Body of pancreas (tissue), 4 donors: ENCODE measurements around the gene MYL4. TPM values are rescaled to one million over a fixed set of nuclear protein-coding genes. Genes with fewer than 3 reads are reported as not detected.
"Not testable (repeated sequence)": the region's sequence is repeated elsewhere in the genome, so short reads cannot be mapped to it uniquely, and the experiment has no call there.

ENCODE experiments used
- ATAC-seq: fragments of 150-250 bp; one replicate; pipeline ENCODE4 v1.9.1; 2016
- DNase-seq, 4 donors: peaks; one replicate each; pipeline ENCODE4 v3.0.0-alpha.2; 2019
- H3K27ac ChIP-seq, 4 donors: fragments of 200-600 bp; sonication (generic); 1 replicate in 3 of 4; 2 replicates in 1 of 4; pipeline versions ENCODE4 v1.5.1 to v1.6.1; 2016 to 2019; ENCODE audit warnings: mild to moderate bottlenecking in 1 of 4, mixed read lengths in 1 of 4, moderate library complexity in 1 of 4
- H3K27me3 ChIP-seq, 2 donors: fragments of 200-600 bp; sonication (generic); one replicate each; pipeline ENCODE4 v1.6.0; 2016; ENCODE audit warnings: mild to moderate bottlenecking in 1 of 2
- H3K36me3 ChIP-seq, 2 donors: fragments of 200-600 bp; sonication (generic); replicated peaks in 1 of 2; 2 replicates each; pipeline ENCODE4 v1.5.1; 2016; ENCODE audit warnings: low read depth in 2 of 2; ENCODE audit not compliant: insufficient read depth in 1 of 2
- H3K4me1 ChIP-seq: fragments of 200-600 bp; sonication (generic); one replicate; pipeline ENCODE4 v1.6.0; 2016
- H3K4me3 ChIP-seq, 2 donors: fragments of 200-600 bp; sonication (generic); 1 replicate in 1 of 2; 2 replicates in 1 of 2; pipeline ENCODE4 v1.5.1; 2016 to 2019
- H3K9me3 ChIP-seq, 3 donors: fragments of 200-600 bp; sonication (generic); 1 replicate in 2 of 3; 2 replicates in 1 of 3; pipeline ENCODE4 v1.5.1; 2016
- POLR2A ChIP-seq, 3 donors: fragments of 450-650 bp; IDR thresholded peaks; one replicate each; pipeline ENCODE4 v1.6.1; 2016; ENCODE audit warnings: antibody characterized with exemption in 3 of 3, mild to moderate bottlenecking in 2 of 3
- WGBS, 2 donors: methylation state at CpG; one replicate each; pipeline ENCODE4 v1.1.5; 2017; 5-methylcytosine and 5-hydroxymethylcytosine counted together
- intact Hi-C: fragments of 100-400 bp; cut with DNase I; formaldehyde crosslinking; loops from one replicate; pipeline ENCODE4 v1.15.1; 2023
- total RNA-seq, 2 donors: library from RNA; depleted of rRNA; stranded (reverse); fragments of >200 nt; gene quantifications; one replicate each; pipeline ENCODE4 v1.1.0, GENCODE V29; 2016
- TF ChIP-seq, protein P1 (sequence below), 7 experiments: fragments of 450-650 bp in 4 of 7; fragments of 200-600 bp in 3 of 7; sonication (generic) in 3 of 7; IDR thresholded peaks; one replicate each; pipeline ENCODE4 v1.5.1; 2016 to 2019; ENCODE audit warnings: antibody characterized with exemption in 7 of 7

The MYL4 gene
- not detected for total RNA-seq

GRCh38 chr17:47208744-47209488 is at the start of gene MYL4:
MYL4 (plus strand) TSS chr17:47209348; CDS start chr17:47209423, 75 bp downstream.
- no peaks in the 10 kb centered on the region for H3K9me3 ChIP-seq
- peaks cover 10% of the 10 kb centered on the region for H3K4me1 ChIP-seq

GRCh38 chr17:47162013-47162622 is 47.0 kb upstream of the MYL4 start:
- Histone ChIP-seq H3K36me3 (peaks cover 0 to 11% of the 10 kb centered on the region in 2 donors), H3K27me3 (no peaks in the 10 kb centered on the region), H3K9me3 (no peaks in the 10 kb centered on the region), H3K4me1 (no peaks in the 10 kb centered on the region), H3K4me3 (no peak overlapping the region), H3K27ac (no peak overlapping the region)
- intact Hi-C loops = no loop called here
- ATAC-seq = no peak
- 74 to 75% methylated on average over 2 of the region's 2 CpGs for WGBS, 2 donors
- no peak for TF ChIP-seq POLR2A (IDR thresholded peaks at IDR 0.05)
- TF ChIP-seq, protein P1, sequence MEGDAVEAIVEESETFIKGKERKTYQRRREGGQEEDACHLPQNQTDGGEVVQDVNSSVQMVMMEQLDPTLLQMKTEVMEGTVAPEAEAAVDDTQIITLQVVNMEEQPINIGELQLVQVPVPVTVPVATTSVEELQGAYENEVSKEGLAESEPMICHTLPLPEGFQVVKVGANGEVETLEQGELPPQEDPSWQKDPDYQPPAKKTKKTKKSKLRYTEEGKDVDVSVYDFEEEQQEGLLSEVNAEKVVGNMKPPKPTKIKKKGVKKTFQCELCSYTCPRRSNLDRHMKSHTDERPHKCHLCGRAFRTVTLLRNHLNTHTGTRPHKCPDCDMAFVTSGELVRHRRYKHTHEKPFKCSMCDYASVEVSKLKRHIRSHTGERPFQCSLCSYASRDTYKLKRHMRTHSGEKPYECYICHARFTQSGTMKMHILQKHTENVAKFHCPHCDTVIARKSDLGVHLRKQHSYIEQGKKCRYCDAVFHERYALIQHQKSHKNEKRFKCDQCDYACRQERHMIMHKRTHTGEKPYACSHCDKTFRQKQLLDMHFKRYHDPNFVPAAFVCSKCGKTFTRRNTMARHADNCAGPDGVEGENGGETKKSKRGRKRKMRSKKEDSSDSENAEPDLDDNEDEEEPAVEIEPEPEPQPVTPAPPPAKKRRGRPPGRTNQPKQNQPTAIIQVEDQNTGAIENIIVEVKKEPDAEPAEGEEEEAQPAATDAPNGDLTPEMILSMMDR (IDR thresholded peaks at IDR 0.05) = no peak
- DNase-seq = no peak

More at GRCh38 chr17:47208744-47209488, at the start of gene MYL4:
- H3K36me3 ChIP-seq = no peaks in the 10 kb centered on the region
- H3K27me3 ChIP-seq = no peaks in the 10 kb centered on the region
- WGBS, 2 donors = 67 to 91% methylated on average over 5 to 6 of the region's 6 CpGs
- TF ChIP-seq, protein P1 (IDR thresholded peaks at IDR 0.05) = no peak
- TF ChIP-seq POLR2A (IDR thresholded peaks at IDR 0.05) = no peak
- H3K4me3 ChIP-seq = no peak within 1 kb of the TSS
- no peak for DNase-seq
- ATAC-seq = no peak
- intact Hi-C loops = no loop called here
- no peak within 1 kb of the TSS for H3K27ac ChIP-seq

DNA sequence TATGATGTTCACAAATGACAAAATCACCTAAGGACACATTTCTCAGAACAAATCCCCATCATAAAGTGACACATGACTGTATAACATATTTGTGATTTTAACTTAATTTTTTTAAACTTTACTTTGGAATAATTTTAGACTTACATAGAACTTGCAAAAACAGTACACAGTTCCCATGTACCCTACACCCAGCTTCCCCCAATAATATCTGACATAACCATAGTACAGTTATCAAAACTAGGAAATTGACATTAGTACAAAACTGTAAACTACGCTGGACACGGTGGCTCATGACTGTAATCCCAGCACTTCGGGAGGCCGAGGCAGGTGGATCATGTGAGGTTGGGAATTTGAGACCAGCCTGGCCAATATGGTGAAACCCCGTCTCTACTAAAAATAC is 44.9 kb upstream of the MYL4 start:
- ATAC-seq (no peak), DNase-seq (no peak)
- peaks cover 6% of the 10 kb centered on the region for H3K4me1 ChIP-seq
- H3K9me3 ChIP-seq = no peaks in the 10 kb centered on the region
- no peak overlapping the region for H3K4me3 ChIP-seq
- H3K27me3 ChIP-seq = no peaks in the 10 kb centered on the region
- intact Hi-C loops = no loop called here
- H3K36me3 ChIP-seq = peaks cover 0 to 8% of the 10 kb centered on the region in 2 donors
- 93 to 99% methylated on average over 5 of the region's 5 CpGs for WGBS, 2 donors
- TF ChIP-seq, protein P1 (IDR thresholded peaks at IDR 0.05) = no peak
- no peak for TF ChIP-seq POLR2A (IDR thresholded peaks at IDR 0.05)
- H3K27ac ChIP-seq = no peak overlapping the region

- Histone ChIP-seq H3K27ac (no peak overlapping the region), H3K9me3 (no peaks in the 10 kb centered on the region), H3K4me1 (peaks cover 6% of the 10 kb centered on the region), H3K36me3 (peaks cover 0 to 8% of the 10 kb centered on the region in 2 donors), H3K4me3 (no peak overlapping the region), H3K27me3 (no peaks in the 10 kb centered on the region)
- intact Hi-C loops = no loop called here
- no peak for ATAC-seq
- no peak for TF ChIP-seq POLR2A (IDR thresholded peaks at IDR 0.05)
- TF ChIP-seq, protein P1 (IDR thresholded peaks at IDR 0.05) = no peak
- 91 to 93% methylated on average over 2 of the region's 2 CpGs for WGBS, 2 donors
- no peak for DNase-seq
Observed at GRCh38 chr17:47165137-47165536, 44.0 kb upstream of the MYL4 start.

DNA sequence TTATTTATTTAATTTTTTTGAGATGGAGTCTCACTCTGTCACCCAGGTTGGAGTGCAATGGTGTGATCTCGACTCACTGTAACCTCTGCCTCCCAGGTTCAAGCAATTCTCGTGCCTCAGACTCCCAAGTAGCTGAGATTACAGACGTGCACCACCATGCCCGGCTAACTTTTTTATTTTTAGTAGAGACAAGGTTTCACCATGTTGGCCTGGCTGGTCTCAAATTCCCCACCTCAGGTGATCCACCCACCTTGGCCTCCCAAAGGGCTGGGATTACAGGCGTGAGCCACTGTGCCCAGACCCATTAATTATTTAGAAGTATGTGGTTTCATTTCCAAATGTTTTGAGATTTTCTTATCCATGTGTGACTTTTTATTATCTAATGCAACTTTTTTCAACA is 42.3 kb upstream of the MYL4 start:
- H3K4me3 ChIP-seq, H3K36me3 ChIP-seq, DNase-seq, intact Hi-C loops, H3K27ac ChIP-seq, ATAC-seq, H3K4me1 ChIP-seq, H3K27me3 ChIP-seq, H3K9me3 ChIP-seq: not testable (repeated sequence)
- WGBS, 2 donors = 91 to 94% methylated on average over 5 of the region's 5 CpGs

DNA sequence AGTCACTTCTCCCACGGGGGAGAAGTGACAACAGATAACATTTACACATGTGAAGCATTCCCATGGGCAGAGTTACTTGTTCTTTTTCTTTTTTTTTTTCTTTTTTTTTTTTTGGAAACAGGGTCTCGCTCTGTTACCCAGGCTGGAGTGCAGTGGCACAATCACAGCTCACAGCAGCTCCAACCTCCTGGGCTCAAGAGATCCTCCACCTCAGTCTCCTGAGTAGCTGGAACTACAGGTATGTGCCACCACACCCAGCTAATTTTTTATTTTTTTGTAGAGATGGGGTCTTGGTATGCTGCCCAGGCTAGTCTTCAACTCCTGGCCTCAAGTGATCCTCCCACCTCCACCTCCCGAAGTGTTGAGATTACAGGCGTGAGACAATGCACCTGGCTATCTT is 40.3 kb upstream of the MYL4 start:
- ATAC-seq, intact Hi-C loops, H3K4me3 ChIP-seq, H3K36me3 ChIP-seq, DNase-seq, H3K4me1 ChIP-seq, H3K27me3 ChIP-seq, H3K27ac ChIP-seq, H3K9me3 ChIP-seq: not testable (repeated sequence)
- 59 to 62% methylated on average over 4 of the region's 4 CpGs for WGBS, 2 donors
